ENCODE measurements around the gene ZNF519.
"Not testable (repeated sequence)": the region's sequence is repeated elsewhere in the genome, so short reads cannot be mapped to it uniquely, and the experiment has no call there.

ZNF519 gene

GRCh38 chr18:14132271-14132700 is at the start of gene ZNF519:
Gene ZNF519 (minus strand): TSS chr18:14132435. CDS start chr18:14132277, 158 bp downstream.
- peak; percentile 80 to 87 (median 80) for DNase-seq (ENCODE audit: low read depth in 2 of 3, low spot score in 1 of 3)

- DNase-seq (ENCODE audit: low read depth in 2 of 3, low spot score in 1 of 3): no peak
These were observed 47.1 kb upstream of the ZNF519 start for GRCh38 chr18:14179306-14179705.

GRCh38 chr18:14178321-14179196 is 46.3 kb upstream of the ZNF519 start:
- DNase-seq (ENCODE audit: low read depth in 2 of 3, low spot score in 1 of 3): peak; percentile 61 to 67 (median 65)

- DNase-seq (ENCODE audit: low read depth in 2 of 3, low spot score in 1 of 3): not testable (repeated sequence)
These were observed 45.5 kb upstream of the ZNF519 start for GRCh38 chr18:14177540-14178320.

- not testable (repeated sequence) for DNase-seq (ENCODE audit: low read depth in 2 of 3, low spot score in 1 of 3)
These were observed 43.2 kb upstream of the ZNF519 start for GRCh38 chr18:14175404-14175803.

DNA sequence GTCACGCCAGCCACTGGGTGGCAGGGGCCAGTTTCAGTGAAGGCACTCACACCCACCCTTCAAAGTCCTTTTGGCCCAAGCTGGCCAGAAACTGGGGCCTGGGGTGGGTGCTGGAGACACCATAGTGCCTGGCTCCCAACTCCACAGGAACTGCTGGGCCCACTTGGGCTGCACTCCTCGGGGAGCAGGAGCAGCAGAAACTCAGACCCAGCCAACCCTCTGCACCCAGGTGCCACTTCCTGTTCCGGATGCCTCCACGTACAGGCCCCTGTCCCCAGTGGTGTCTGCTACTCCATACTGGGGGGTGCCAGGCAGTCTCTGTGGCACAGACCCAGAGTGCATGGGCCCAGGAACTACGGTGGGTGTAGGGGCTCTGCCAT is 42.5 kb upstream of the ZNF519 start:
- no peak for DNase-seq (ENCODE audit: low read depth in 2 of 3, low spot score in 1 of 3)

- DNase-seq (ENCODE audit: low read depth in 2 of 3, low spot score in 1 of 3): not testable (repeated sequence)
These were observed 41.9 kb upstream of the ZNF519 start for GRCh38 chr18:14174002-14174705.

DNA sequence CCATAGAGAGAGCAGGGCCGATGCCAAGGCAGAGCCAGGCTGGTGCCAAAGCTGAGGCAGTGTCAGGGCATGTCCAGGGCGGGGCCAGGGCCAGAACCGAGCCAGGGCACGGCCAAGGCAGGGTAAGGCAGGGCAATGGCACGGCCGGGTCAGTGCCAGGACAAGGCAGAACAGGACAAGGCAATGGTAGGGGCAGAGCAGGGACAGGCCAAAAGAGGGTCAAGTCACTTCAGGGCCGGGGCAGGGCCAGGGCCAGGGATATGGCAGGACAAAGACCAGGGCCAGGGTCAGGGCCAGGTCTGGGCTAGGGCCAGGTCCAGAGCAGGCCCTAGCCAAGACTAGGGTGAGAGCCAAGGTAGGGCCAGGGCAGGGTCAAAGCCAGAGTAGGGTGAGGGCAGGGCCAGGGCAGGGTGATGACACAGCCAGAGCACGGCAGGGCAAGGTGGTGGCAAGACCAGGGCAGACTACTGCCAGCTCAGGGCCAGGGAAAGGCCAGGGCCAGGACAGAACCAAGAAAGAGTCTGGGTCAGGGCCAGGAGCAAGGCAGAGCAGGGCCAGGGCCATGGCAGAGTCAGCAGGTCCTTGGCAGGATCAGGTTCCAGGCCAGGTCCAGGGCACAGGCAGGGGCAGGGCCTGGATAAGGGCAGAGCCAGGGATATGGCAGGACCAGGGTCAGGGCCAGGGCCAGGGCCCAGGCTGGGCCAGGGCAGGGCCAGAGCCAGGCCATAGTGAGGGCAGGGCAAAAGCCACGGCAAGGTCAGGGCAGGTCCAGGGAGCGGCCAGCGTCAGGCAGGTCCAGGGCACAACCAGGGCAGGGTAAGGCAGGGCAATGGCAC is 41.1 kb upstream of the ZNF519 start:
- DNase-seq (ENCODE audit: low read depth in 2 of 3, low spot score in 1 of 3): not testable (repeated sequence)

- DNase-seq (ENCODE audit: low read depth in 2 of 3, low spot score in 1 of 3): not testable (repeated sequence)
These were observed 40.2 kb upstream of the ZNF519 start for GRCh38 chr18:14172142-14173115.

- not testable (repeated sequence) for DNase-seq (ENCODE audit: low read depth in 2 of 3, low spot score in 1 of 3)
These were observed 39.3 kb upstream of the ZNF519 start for GRCh38 chr18:14171301-14172141.

GRCh38 chr18:14170367-14171036 is 38.3 kb upstream of the ZNF519 start:
- not testable (repeated sequence) for DNase-seq (ENCODE audit: low read depth in 2 of 3, low spot score in 1 of 3)

DNA sequence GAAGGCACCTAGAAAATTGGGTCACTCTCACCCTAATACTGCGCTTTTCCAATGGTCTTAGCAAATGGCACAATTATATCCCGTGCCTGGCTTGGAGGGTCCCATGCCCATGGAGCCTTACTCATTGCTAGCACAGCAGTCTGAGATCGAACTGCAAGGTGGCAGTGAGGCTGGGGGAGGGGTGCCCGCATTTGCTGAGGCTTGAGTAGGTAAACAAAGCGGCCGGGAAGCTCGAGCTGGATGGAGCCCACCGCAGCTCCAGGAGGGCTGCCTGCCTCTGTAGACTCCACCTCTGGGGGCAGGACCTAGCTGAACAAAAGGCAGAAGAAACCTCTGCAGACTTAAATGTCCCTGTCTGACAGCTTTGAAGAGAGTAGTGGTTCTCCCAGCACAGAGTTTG is 30.7 kb upstream of the ZNF519 start:
- DNase-seq (ENCODE audit: low read depth in 2 of 3, low spot score in 1 of 3): not testable (repeated sequence)

- DNase-seq (ENCODE audit: low read depth in 2 of 3, low spot score in 1 of 3): not testable (repeated sequence)
These were observed 19.4 kb upstream of the ZNF519 start for GRCh38 chr18:14151564-14152113.

DNA sequence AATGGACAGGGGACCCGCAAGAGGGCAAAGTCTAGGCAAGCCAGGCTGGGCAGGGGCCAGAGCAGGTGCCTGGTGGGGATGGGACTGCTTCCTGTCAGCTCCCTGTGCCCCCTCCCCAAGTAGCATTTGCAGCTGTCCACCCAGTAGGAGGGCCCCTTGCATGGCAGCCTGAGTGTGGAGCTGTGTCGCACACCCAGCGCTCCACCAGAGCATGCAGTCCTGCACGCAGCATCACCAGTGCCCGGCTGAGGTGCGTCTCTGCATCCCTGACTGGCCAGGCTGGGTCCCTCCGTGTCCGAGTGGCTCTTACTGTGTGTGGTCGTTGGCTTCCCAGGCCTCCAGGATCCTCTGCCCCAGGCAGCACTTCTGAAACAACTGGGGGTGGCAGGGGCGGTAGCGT is 18.5 kb upstream of the ZNF519 start:
- DNase-seq (ENCODE audit: low read depth in 2 of 3, low spot score in 1 of 3): not testable (repeated sequence)

DNA sequence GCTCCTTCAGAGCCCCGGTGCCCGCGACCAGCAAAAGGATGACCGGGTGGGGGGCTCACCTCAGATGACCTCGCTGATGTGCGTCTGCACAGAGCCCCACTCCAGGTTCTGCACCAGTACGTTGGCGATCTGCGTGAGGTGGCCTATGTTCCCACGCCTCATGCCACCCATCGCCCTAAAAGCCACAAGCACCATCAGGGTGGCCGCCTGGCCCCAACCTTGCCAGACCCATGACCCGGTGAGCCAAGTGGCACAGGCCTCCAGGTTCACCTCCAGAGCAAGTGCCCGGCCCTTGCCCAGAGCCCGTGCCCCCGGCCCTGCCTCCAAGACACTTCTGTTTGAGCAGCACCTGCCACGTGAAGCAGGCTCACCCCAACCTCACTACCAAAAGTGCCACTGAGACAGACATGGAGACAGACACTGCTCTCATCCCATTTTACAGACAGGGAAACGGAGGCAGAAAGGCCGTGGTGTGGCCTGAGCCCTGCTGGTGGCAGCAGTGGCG is 17.7 kb upstream of the ZNF519 start:
- not testable (repeated sequence) for DNase-seq (ENCODE audit: low read depth in 2 of 3, low spot score in 1 of 3)

GRCh38 chr18:14149121-14149850 is 17.1 kb upstream of the ZNF519 start:
- not testable (repeated sequence) for DNase-seq (ENCODE audit: low read depth in 2 of 3, low spot score in 1 of 3)

Data from stimulated activated CD4-positive, alpha-beta T cell treated with anti-CD3 and anti-CD28 coated beads, Interleukin-12 subunit alpha, Interleukin-12 subunit beta, amount 100 ng/mL, for 48 hours (primary cell).